NCI-H526 (cell line): ENCODE data around the gene KRTAP5-5.
"Not testable (repeated sequence)": the region's sequence is repeated elsewhere in the genome, so short reads cannot be mapped to it uniquely, and the experiment has no call there.

Experiments used
- DNase-seq, 2 experiments: peaks; one replicate each; lab custom pipeline; 2025; lab: John Stamatoyannopoulos, UW

KRTAP5-5 gene

GRCh38 chr11:1642288-1643145 lies 12.9 kb downstream of the KRTAP5-5 start:
- DNase-seq = no peak

GRCh38 chr11:1643146-1643690 lies 13.6 kb downstream of the KRTAP5-5 start:
- DNase-seq = no peak

- no peak for DNase-seq
These were observed 15.2 kb downstream of the KRTAP5-5 start for GRCh38 chr11:1644601-1645356.

GRCh38 chr11:1645357-1645821 lies 15.8 kb downstream of the KRTAP5-5 start:
- no peak for DNase-seq

- DNase-seq = not testable (repeated sequence)
These were observed 17.0 kb downstream of the KRTAP5-5 start for GRCh38 chr11:1646540-1646939.

- no peak for DNase-seq
These were observed 18.5 kb downstream of the KRTAP5-5 start for GRCh38 chr11:1647901-1648652.

GRCh38 chr11:1648653-1649420 lies 19.3 kb downstream of the KRTAP5-5 start:
- no peak for DNase-seq

- no peak for DNase-seq
These were observed 20.7 kb downstream of the KRTAP5-5 start for GRCh38 chr11:1650034-1650917.

- DNase-seq = no peak
These were observed 21.3 kb downstream of the KRTAP5-5 start for GRCh38 chr11:1650918-1651262.

- DNase-seq = no peak
These were observed 21.9 kb downstream of the KRTAP5-5 start for GRCh38 chr11:1651411-1651980.

- DNase-seq = no peak
These were observed 22.5 kb downstream of the KRTAP5-5 start for GRCh38 chr11:1652026-1652425.

GRCh38 chr11:1652442-1652770 lies 22.8 kb downstream of the KRTAP5-5 start:
- DNase-seq = no peak

GRCh38 chr11:1652771-1653540 lies 23.4 kb downstream of the KRTAP5-5 start:
- peak in 1 of 2 experiments; percentile 78 for DNase-seq

- no peak for DNase-seq
These were observed 24.2 kb downstream of the KRTAP5-5 start for GRCh38 chr11:1653541-1654387.

GRCh38 chr11:1654388-1655167 lies 25.0 kb downstream of the KRTAP5-5 start:
- DNase-seq = no peak

- DNase-seq = no peak
These were observed 25.8 kb downstream of the KRTAP5-5 start for GRCh38 chr11:1655168-1656060.

GRCh38 chr11:1656061-1656441 lies 26.5 kb downstream of the KRTAP5-5 start:
- DNase-seq = no peak
